ENCODE measurements around the gene PIAS2.

The PIAS2 gene

GRCh38 chr18:46917803-46918600 is 695 bp upstream of the PIAS2 start:
- DNase-seq (ENCODE audit: low read depth, low spot score) = no peak
- peak overlapping the region; percentile 86 for H3K4me3 ChIP-seq (ENCODE audit: low read depth, low read length)
- CTCF ChIA-PET = no interaction called here
- POLR2A ChIA-PET = interaction anchor here (0.6 to 1.5 kb wide), 3 partner anchors 22 to 672 kb away, joined by 3 to 5 read pairs (median 4); no protein-coding TSS in a partner anchor
- no peak for TF ChIP-seq CTCF (IDR thresholded peaks at IDR 0.05; ENCODE audit: insufficient read depth, low read length, missing control alignments)

GRCh38 chr18:46916551-46917107 is 678 bp downstream of the PIAS2 start:
- peak overlapping the region; percentile 86 for H3K4me3 ChIP-seq (ENCODE audit: low read depth, low read length)
- TF ChIP-seq CTCF (IDR thresholded peaks at IDR 0.05; ENCODE audit: insufficient read depth, low read length, missing control alignments) = no peak
- ChIA-PET POLR2A (interaction anchor here (1.0 to 1.5 kb wide), 2 partner anchors 23 to 197 kb away, joined by 3 to 5 read pairs; no protein-coding TSS in a partner anchor), CTCF (no interaction called here)
- no peak for DNase-seq (ENCODE audit: low read depth, low spot score)

- ChIA-PET CTCF (interaction anchor here (0.6 kb wide), 1 partner anchor 289 kb away, joined by 3 read pairs; no protein-coding TSS in a partner anchor), POLR2A (no interaction called here)
- no peak for TF ChIP-seq CTCF (IDR thresholded peaks at IDR 0.05; ENCODE audit: insufficient read depth, low read length, missing control alignments)
- H3K4me3 ChIP-seq (ENCODE audit: low read depth, low read length) = peak overlapping the region; percentile 86
- no peak for DNase-seq (ENCODE audit: low read depth, low spot score)
Observed at GRCh38 chr18:46915800-46916550, 1.3 kb downstream of the PIAS2 start.

- CTCF ChIA-PET = no interaction called here
- no peak overlapping the region for H3K4me3 ChIP-seq (ENCODE audit: low read depth, low read length)
- no peak for TF ChIP-seq CTCF (IDR thresholded peaks at IDR 0.05; ENCODE audit: insufficient read depth, low read length, missing control alignments)
- POLR2A ChIA-PET = no interaction called here
- DNase-seq (ENCODE audit: low read depth, low spot score) = no peak
Observed at GRCh38 chr18:46910856-46911255, 6.5 kb downstream of the PIAS2 start.

- H3K4me3 ChIP-seq (ENCODE audit: low read depth, low read length) = no peak overlapping the region
- DNase-seq (ENCODE audit: low read depth, low spot score) = no peak
- ChIA-PET CTCF (no interaction called here), POLR2A (no interaction called here)
- no peak for TF ChIP-seq CTCF (IDR thresholded peaks at IDR 0.05; ENCODE audit: insufficient read depth, low read length, missing control alignments)
Observed at GRCh38 chr18:46909497-46909896, 7.8 kb downstream of the PIAS2 start.

GRCh38 chr18:46903406-46903805 is 13.9 kb downstream of the PIAS2 start:
- H3K4me3 ChIP-seq (ENCODE audit: low read depth, low read length) = no peak overlapping the region
- no peak for DNase-seq (ENCODE audit: low read depth, low spot score)
- CTCF ChIA-PET = no interaction called here
- POLR2A ChIA-PET = no interaction called here
- TF ChIP-seq CTCF (IDR thresholded peaks at IDR 0.05; ENCODE audit: insufficient read depth, low read length, missing control alignments) = no peak
